H54 (cell line): ENCODE measurements around the gene ZNF830.

Experiments
- DNase-seq: peaks from one replicate; pipeline ENCODE4 v3.0.0; 2011; ENCODE audit warnings: low spot score, mixed read lengths; ENCODE audit not compliant: insufficient read length
- FAIRE-seq: peaks from 3 replicates; lab custom pipeline; 2011; peaks lifted over from hg19 to GRCh38; lab: Jason Lieb, UNC
- POLR2A ChIP-seq: IDR thresholded peaks from 2 replicates; pipeline ENCODE4 v1.6.1; 2011; ENCODE audit warnings: low read depth, mild to moderate bottlenecking, low read length

Gene ZNF830

DNA sequence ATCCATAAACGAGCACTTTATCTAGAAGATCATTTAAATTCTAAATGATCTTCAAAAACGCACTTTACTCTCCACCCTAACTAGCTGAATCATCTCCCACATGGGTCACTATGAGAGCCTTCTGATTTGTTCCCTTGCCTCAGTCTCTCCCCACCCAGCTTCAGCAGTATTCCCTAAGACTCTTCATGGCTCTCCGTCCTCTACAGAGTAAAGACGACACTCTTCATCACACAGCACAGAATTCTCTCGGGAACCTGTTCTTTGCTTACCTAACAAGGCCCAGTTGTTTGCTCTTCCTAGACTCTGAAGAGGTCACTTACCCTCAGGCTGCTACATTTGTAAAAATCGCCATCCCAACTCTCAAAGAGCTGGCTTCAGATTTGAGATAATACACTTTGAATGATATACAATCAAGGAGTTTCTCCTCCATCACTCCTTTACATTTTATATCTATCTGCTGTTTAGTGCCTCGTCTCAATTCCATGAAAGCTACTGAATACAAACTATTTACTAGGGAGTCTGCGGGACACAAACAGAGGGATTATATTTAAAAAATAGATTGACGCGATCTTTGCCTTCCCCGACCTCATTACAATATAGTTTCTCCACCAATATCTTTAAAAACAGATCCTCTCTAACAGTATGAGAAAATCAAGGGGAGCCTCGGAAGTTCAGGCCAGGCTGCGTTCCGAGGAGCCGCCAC is 18.5 kb downstream of the ZNF830 start:
- FAIRE-seq (no peak), DNase-seq (no peak)
- no peak for TF ChIP-seq POLR2A

DNA sequence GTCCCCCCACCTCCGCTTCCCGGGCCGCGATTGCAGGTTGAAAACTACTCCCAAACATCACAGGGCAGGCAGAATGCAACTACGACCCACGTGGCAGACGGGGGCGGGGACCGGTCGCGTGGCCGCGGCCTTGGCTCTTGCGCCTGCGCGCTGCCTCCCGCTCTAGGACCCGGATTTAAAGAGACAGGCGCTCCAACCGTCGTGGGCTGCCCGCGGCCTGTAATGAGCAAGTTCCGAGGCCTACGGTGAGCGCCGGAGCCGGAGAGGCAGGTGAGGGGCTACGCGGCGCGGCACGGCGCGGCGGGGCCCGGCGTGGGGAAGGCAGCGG is 19.0 kb downstream of the ZNF830 start, which contains the start of gene LIG3:
Gene LIG3, plus strand, starts transcription at position 160 of the 328 bp plus-strand sequence. CDS start 2,494 bp downstream, outside the sequence.
- FAIRE-seq: no peak
- DNase-seq: peak; percentile 93
- no peak for TF ChIP-seq POLR2A

DNA sequence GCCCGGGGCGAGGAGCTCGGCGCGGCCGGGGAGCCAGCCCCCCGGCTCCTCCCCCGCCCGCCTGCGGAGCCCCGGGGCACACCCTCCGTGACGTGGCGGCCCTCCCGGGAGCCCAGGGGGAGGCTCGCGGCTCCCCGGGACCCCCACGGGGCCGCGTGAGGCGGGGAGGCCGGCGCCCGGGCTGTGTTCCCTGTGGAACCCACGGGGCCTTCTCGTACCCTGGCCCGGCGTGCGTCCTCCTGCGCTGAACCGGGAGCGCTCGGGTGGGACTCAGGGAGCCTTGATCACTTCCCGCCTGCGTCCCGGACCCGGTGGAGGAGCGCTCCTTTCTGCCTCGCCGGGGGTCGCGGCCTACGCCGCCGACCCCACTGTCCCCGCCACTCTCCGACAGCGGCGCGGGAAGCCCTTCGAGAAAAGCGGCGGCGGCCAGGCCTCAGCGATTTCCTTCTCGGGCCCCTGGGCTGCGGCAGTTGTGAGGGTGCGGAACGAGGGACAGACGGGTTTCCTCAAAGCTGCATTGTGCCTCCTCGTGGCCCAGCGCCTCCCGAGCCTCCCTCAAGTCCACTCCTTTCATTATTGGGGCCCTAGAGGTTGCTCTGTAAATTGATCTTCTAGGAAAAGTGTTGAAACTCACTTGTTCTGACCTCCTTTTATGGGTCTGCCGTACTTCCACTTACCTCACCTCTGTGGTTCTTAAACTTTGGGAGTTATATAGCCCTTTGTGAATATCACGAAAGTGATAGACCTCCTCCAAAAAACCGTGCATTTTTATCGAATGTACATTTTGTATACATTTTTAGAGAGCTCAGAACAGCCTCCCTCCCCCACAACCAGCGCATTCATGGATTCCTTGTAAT is 19.6 kb downstream of the ZNF830 start:
- peak; percentile 67 for DNase-seq
- FAIRE-seq: peak; percentile 38
- TF ChIP-seq POLR2A: peak; percentile 56; the same call in 1 of the 2 replicates

DNA sequence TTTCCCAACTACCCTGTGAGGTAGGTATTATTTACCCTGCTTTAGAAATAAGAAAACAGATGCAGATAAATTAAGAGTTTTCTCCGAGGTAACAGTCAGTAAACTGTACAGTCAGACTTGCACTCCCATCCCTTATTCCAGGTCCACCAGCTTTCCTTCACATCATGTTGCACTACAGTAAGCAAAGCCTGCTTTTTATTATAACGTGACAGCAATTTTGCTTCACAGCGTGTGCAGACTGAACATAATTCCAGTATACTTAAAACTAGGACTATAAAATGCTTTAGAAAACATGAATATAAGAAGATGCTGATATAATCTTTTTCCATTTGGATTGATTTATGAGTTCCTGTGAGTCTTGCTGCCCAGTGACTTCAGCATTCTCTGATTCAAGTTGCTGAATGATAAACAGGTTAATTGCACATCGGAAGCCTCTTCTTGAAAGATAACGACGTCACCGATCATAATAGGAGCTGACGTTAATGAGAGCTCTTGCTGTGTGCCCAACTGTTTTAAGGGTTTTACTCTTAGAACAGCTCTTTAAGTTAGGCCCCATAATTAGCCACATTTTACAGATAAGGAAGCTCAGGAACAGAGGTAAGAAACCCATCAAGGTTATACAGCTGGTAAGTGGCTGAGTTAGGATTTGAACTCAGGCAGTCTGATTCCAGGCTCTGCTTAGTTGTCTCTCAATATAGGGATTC is 20.4 kb downstream of the ZNF830 start:
- DNase-seq (no peak), FAIRE-seq (no peak)
- TF ChIP-seq POLR2A: no peak

DNA sequence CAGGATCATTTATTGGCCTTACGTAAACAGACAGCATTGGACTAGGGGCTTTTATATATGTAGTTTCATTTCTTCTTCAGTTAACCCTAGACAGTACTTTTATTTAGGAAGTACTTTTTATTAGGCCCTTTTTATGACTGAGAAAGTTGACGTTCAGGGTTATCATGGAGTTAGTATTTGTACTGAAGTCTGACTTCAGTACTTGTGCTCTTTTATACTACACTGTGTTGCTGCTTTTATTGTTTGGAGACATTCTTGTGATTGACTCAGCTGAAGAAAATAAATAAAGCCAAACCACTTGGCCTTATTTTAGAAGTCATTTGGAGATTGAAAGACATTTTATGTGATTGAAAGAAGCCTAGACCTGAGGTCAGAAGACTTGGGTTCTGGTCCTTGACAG is 25.9 kb downstream of the ZNF830 start:
- TF ChIP-seq POLR2A: no peak

DNA sequence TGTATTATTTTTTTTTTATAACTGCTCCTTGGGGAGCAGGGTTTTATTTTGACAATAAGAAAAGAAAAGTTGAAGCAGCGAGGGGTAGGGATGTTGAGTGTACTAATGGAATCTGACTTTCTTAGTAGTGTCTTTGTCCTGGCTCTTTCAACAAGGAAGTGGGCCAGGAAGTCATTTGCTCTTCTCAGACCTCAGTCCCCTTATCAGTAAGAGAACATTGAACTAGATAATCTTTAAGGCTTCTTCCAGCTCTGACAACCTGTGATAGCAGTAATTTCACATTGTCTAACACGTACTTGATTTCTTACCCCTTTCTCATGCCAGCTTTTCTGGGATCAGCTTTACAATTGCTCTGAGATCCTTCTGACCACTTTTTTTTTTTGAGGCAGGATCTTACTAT is 27.3 kb downstream of the ZNF830 start:
- TF ChIP-seq POLR2A: no peak
- FAIRE-seq: no peak

More for the DNA sequence above, 25.9 kb downstream of the ZNF830 start:
- DNase-seq (no peak), FAIRE-seq (no peak)

DNA sequence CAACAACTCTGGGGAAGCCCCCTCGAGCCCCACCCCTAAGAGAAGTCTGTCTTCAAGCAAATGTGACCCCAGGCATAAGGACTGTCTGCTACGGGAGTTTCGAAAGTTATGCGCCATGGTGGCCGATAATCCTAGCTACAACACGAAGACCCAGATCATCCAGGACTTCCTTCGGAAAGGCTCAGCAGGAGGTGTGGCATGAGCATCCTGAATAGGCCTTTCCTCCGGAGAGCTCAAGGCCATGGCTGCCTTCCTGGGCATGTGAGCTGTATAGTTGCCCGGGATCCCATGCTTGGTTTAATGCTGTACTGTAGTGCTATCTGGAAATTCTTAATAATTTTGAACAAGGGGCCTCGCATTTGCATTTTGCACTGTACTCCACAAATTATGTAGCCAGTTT is 28.1 kb downstream of the ZNF830 start:
- DNase-seq: no peak
- no peak for TF ChIP-seq POLR2A
- no peak for FAIRE-seq

More for the DNA sequence above, 27.3 kb downstream of the ZNF830 start:
- no peak for DNase-seq

DNA sequence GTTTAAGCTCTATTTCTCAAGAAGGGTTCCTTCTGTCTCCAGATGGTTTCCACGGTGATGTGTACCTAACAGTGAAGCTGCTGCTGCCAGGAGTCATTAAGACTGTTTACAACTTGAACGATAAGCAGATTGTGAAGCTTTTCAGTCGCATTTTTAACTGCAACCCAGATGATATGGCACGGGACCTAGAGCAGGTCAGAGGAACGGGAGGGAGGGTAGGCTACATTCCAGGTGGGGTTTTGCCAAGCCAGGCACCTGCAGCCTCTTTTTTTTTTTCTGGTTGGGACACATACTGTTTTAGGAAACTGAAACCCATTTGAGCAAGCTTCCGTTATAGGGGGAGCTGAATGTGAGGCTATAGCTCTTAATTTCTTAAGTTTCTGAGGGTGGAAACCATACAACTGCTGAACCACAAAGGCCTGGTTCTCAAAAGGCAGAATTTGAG is 29.6 kb downstream of the ZNF830 start:
- TF ChIP-seq POLR2A: no peak
- DNase-seq (no peak), FAIRE-seq (no peak)

DNA sequence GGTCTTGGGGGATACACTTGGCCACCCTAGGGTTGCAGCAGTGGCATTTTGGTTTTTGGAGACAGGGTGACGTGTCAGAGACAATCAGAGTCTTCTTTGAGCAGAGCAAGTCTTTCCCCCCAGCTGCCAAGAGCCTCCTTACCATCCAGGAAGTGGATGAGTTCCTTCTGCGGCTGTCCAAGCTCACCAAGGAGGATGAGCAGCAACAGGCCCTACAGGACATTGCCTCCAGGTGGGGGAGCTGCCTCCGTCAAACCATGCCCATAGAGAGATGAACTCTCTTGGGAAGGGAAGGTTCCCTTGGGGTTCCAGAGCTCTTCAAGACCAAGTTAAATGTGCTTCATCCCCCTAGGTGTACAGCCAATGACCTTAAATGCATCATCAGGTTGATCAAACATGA is 30.3 kb downstream of the ZNF830 start:
- no peak for FAIRE-seq
- no peak for DNase-seq

DNA sequence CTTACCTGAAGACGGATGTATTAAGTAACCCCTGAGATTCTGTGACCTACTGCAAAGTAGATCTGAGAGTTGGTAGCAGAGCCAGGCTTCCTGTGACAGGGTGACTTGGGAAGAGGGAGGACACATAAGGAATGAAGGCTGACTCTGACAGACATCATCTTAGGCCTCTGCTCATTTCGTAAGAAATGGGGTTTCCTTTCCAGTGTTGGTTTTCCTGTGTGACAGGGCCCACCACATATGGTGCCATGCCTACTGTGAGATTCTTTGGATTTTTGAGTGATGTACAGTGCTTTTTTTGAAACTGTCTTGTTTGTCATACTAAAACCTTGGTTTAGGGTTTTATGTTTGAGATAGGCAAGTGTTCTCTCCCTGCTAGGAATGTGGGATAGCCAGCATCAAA is 31.7 kb downstream of the ZNF830 start:
- TF ChIP-seq POLR2A: no peak
- FAIRE-seq (no peak), DNase-seq (no peak)

More for the DNA sequence above, 30.3 kb downstream of the ZNF830 start:
- no peak for TF ChIP-seq POLR2A

DNA sequence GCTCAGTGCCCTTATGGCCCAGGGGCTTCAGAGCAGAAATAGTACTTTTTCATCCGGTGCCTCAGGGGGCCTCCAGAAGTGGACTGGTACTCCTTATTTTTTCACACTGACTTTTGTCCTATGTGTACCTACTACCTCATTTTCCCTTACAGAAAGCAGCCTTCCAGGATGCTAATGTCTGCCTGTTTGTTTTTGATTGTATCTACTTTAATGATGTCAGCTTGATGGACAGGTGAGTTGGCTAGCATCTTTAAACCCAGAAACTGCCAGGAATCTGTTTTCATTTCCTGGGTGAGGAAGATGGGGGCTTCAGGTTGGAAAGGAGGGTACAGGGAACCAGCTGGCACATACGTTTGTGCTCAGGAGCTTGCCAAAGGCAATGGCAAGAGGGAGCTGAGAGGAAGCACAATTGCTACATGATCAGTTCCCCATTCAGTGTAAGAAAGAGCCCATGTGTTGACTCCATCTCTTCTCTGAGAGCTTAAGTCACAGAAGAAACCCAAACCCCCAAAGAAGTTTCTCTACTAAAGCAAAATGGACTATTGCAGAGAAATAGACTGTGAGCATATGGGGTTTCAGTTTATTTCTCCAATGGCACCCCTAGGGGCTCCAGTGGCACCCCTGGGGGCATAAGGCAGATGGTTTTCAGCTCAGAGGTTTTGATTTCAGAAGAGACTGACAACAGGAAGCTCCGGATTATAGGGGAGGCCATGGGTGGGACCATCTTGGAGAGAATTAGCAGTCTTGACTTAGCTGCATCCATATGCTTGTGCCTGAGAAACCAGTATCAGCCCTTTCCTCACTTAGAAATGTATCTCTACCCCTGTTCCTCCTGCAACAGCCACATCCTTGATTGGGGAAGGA is 35.3 kb downstream of the ZNF830 start:
- no peak for TF ChIP-seq POLR2A
- DNase-seq (no peak), FAIRE-seq (no peak)

DNA sequence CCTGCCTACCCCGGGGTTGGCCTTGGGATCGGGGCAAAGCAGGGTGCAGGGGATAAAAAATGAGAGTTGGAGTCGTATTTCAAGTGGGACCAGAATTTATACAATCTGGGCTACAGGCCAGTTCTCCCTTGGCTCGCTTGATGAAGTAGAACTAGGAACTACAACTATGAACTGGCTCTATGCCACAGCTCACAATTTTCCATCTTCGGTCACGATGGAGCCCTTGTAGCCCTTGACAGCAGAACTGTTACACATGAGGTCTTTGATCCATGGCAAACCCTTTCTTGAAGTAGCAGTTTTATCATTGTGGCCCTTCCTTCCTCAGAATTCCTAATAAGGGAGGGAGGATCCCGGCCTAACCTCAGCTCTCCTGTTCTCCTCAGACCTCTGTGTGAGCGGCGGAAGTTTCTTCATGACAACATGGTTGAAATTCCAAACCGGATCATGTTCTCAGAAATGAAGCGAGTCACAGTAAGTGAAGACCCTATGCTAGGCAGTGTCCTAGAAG is 36.1 kb downstream of the ZNF830 start:
- DNase-seq: no peak

DNA sequence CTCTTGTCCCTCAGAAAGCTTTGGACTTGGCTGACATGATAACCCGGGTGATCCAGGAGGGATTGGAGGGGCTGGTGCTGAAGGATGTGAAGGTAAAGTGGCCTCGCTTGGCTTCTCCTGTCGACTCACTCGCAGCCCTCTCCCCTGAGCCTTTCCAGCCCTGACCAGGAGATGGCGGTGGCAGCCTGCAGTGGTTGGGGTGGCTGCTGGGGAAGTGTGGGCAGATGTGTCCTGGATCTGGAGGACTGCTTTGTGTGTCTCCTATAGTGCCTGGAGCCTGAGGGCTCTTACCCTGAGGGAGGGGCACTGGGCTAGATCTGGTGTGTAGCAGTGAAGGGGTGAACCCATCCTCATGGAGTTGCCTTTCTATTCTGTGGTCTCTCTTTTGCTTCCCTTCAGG is 36.9 kb downstream of the ZNF830 start:
- TF ChIP-seq POLR2A: no peak
- no peak for FAIRE-seq
- peak; percentile 85 for DNase-seq

More for the DNA sequence above, 36.1 kb downstream of the ZNF830 start:
- TF ChIP-seq POLR2A: no peak
- no peak for FAIRE-seq
